Heart left ventricle (tissue), 16 donors: ENCODE results near the gene HSDL1. TPM values are rescaled to one million over a fixed set of nuclear protein-coding genes. Genes with fewer than 3 reads are reported as not detected.

Source experiments
- ATAC-seq, 4 donors: fragments of 200-7000 bp; cut with Tn5 transposase; one replicate each; pipeline ENCODE4 v1.9.1; 2020 to 2022; ENCODE audit warnings: moderate library complexity in 4 of 4, mild to moderate bottlenecking in 3 of 4, moderate number of reproducible peaks in 1 of 4
- DNase-seq, 5 donors: peaks; one replicate each; pipeline ENCODE4 v3.0.0-alpha.2; 2020
- H3K27ac ChIP-seq, 12 donors: fragments of 200-600 bp; sonication (generic) in 4 of 12; one replicate each; pipeline versions ENCODE4 v1.5.0 to v1.8.0; 2016 to 2022; ENCODE audit warnings: mild to moderate bottlenecking in 2 of 12
- H3K27me3 ChIP-seq, 9 donors: fragments of 200-600 bp; sonication (generic) in 2 of 9; one replicate each; pipeline versions ENCODE4 v1.5.1 to v1.8.0; 2016 to 2022; ENCODE audit warnings: mild to moderate bottlenecking in 3 of 9
- H3K36me3 ChIP-seq, 9 donors: fragments of 200-600 bp; sonication (generic) in 2 of 9; one replicate each; pipeline versions ENCODE4 v1.5.0 to v1.8.0; 2018 to 2022; ENCODE audit warnings: mild to moderate bottlenecking in 2 of 9
- H3K4me1 ChIP-seq, 12 donors: fragments of 200-600 bp; sonication (generic) in 4 of 12; one replicate each; pipeline versions ENCODE4 v1.5.0 to v1.8.0; 2016 to 2022; ENCODE audit warnings: mild to moderate bottlenecking in 3 of 12
- H3K4me3 ChIP-seq, 12 donors: fragments of 200-600 bp; sonication (generic) in 4 of 12; one replicate each; pipeline versions ENCODE4 v1.5.0 to v1.8.0; 2017 to 2022; ENCODE audit warnings: mild to moderate bottlenecking in 9 of 12, moderate library complexity in 4 of 12
- H3K9me3 ChIP-seq, 12 donors: fragments of 200-600 bp; sonication (generic) in 4 of 12; one replicate each; pipeline versions ENCODE4 v1.5.0 to v1.8.0; 2016 to 2022; ENCODE audit warnings: mild to moderate bottlenecking in 1 of 12
- CTCF ChIP-seq, 12 donors: fragments of 200-600 bp; sonication (generic) in 4 of 12; IDR thresholded peaks; one replicate each; pipeline versions ENCODE4 v1.5.0 to v1.8.0; 2018 to 2022; ENCODE audit warnings: antibody characterized with exemption in 12 of 12, mild to moderate bottlenecking in 5 of 12
- POLR2A ChIP-seq, 2 donors: fragments of 450-650 bp; IDR thresholded peaks; one replicate each; pipeline ENCODE4 v1.6.1; 2017; ENCODE audit warnings: antibody characterized with exemption in 2 of 2, mild to moderate bottlenecking in 2 of 2, moderate library complexity in 2 of 2
- WGBS, 4 donors: extraction: QIAGEN DNeasy Blood & Tissue Kit in 2 of 4; methylation state at CpG; one replicate each; pipeline versions ENCODE4 v1.1.5 to v1.1.7; 2013 to 2018; 5-methylcytosine and 5-hydroxymethylcytosine counted together
- intact Hi-C, 10 donors: fragments of 100-400 bp; cut with DNase I; formaldehyde crosslinking; loops; one replicate each; pipeline versions ENCODE4 v1.11.1 to v1.14.2; 2022
- polyA plus RNA-seq, 2 donors: library from polyadenylated mRNA; stranded (reverse); fragments of 200-250 nt; gene quantifications; one replicate each; pipeline ENCODE4 v1.2.3, GENCODE V29; 2013
- total RNA-seq, 9 donors: library from RNA; depleted of rRNA in 2 of 9; stranded (reverse); fragments of >200 nt in 2 of 9; fragmentation: NEBNext Ultra II Directional in 3 of 9; extraction: Animal tissue kit (Norgen Biotek cat#: 25700) in 3 of 9; gene quantifications; one replicate each; pipeline versions ENCODE4 v1.1.0 to v1.2.4, GENCODE V29; 2016 to 2023
- donor health status: ischemic (EF 13 %, LVEDD 7.1; RV severe dilation, severe dysfunction).
- donor health status: healthy with polysubstance abuse.
- donor health status: DM: no; HTN: yes; CAD: no.
- donor health status: DM: no; HTN: no; CAD: no.
- donor health status: ischemic (EF 25% LVEDD 6.9; RV normal size, moderate dysfunction).
- donor health status: ischemic (EF 25% LVEDD 5.7; RV mildly dilated, moderate dysfunction).
- donor health status: healthy.
- donor health status: DM: yes; HTN: yes; CAD: no.
- donor health status: ischemic (EF 35%, LVEDD 5.7; RV mildly dilated, moderate dysfunction).
- donor health status: nonischemic (EF 11% LVEDD 7.7; RV severe dilation, severe dysfunction).
- donor health status: DM: yes; HTN: yes; CAD: no.
- donor health status: PGD.
- donor health status: ischemic (EF 29% LVEDD 5.4; RV normal size, mild dysfunction).
- donor health status: nonischemic (EF 23%, LVEDD 6.1; RV moderate dilation, normal function).

HSDL1 gene
- total and polyA plus RNA-seq, 11 donors: 12.8 to 46.8 (median 23.1) TPM

GRCh38 chr16:84111525-84111924 lies 33.5 kb downstream of the HSDL1 start:
- H3K36me3 ChIP-seq: peaks cover 0 to 24% (median 11%) of the 10 kb centered on the region in 9 donors
- TF ChIP-seq POLR2A (IDR thresholded peaks at IDR 0.05): no peak
- TF ChIP-seq CTCF (IDR thresholded peaks at IDR 0.05): no peak
- H3K4me1 ChIP-seq: peaks cover 0 to 48% (median 27%) of the 10 kb centered on the region in 12 donors
- no peak for DNase-seq
- peak overlapping the region in 4 of 12 donors; percentile 7 to 75 (median 48) for H3K27ac ChIP-seq
- 63 to 68% (median 67%) methylated on average over 3 of the region's 3 CpGs for WGBS, 4 donors
- H3K9me3 ChIP-seq: no peaks in the 10 kb centered on the region
- no peak for ATAC-seq
- H3K27me3 ChIP-seq: no peaks in the 10 kb centered on the region
- H3K4me3 ChIP-seq: no peak overlapping the region
- intact Hi-C loops: no loop called here

GRCh38 chr16:84110527-84110926 lies 34.5 kb downstream of the HSDL1 start:
- Histone ChIP-seq H3K36me3 (peaks cover 0 to 27% (median 11%) of the 10 kb centered on the region in 9 donors), H3K9me3 (no peaks in the 10 kb centered on the region), H3K4me1 (peaks cover 0 to 47% (median 28%) of the 10 kb centered on the region in 12 donors), H3K4me3 (no peak overlapping the region), H3K27me3 (no peaks in the 10 kb centered on the region), H3K27ac (peak overlapping the region in 10 of 12 donors; percentile 15 to 87 (median 68))
- intact Hi-C loops: no loop called here
- TF ChIP-seq POLR2A (IDR thresholded peaks at IDR 0.05) (no peak), CTCF (IDR thresholded peaks at IDR 0.05) (no peak)
- 76 to 89% (median 86%) methylated on average over 3 of the region's 3 CpGs for WGBS, 4 donors
- ATAC-seq (no peak), DNase-seq (no peak)

GRCh38 chr16:84109598-84110335 lies 35.2 kb downstream of the HSDL1 start:
- no peaks in the 10 kb centered on the region for H3K9me3 ChIP-seq
- no peaks in the 10 kb centered on the region for H3K27me3 ChIP-seq
- peaks cover 0 to 32% (median 11%) of the 10 kb centered on the region in 9 donors for H3K36me3 ChIP-seq
- TF ChIP-seq POLR2A (IDR thresholded peaks at IDR 0.05): no peak
- TF ChIP-seq CTCF (IDR thresholded peaks at IDR 0.05): no peak
- intact Hi-C loops: no loop called here
- no peak overlapping the region for H3K4me3 ChIP-seq
- peaks cover 0 to 45% (median 22%) of the 10 kb centered on the region in 12 donors for H3K4me1 ChIP-seq
- WGBS, 4 donors: 48 to 54% (median 50%) methylated on average over 6 of the region's 6 CpGs
- ATAC-seq (peak; percentile 65 to 92 (median 90)), DNase-seq (no peak)
- peak overlapping the region; percentile 15 to 87 (median 62) for H3K27ac ChIP-seq

DNA sequence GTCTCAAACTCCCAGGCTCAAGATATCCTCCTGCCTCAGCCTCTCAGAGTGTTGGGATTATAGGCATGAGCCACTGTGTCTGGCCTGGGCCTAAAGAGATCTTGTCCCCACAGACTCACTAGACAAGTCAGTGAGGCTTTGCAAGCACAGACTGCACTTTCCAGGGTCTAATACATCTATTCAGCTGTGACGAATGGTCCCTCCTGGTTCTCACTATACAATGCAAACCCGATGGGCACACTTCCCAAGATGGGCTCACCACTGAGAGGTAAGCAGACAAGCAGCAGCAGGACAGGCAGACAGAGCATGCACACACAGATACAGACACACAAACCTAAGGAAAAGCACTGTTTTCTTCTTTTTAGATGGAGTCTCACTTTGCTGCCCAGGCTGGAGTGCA lies 37.1 kb downstream of the HSDL1 start:
- 74 to 87% (median 80%) methylated on average over 2 of the region's 2 CpGs for WGBS, 4 donors
- Histone ChIP-seq H3K4me1 (peaks cover 0 to 57% (median 23%) of the 10 kb centered on the region in 12 donors), H3K36me3 (peaks cover 0 to 32% (median 11%) of the 10 kb centered on the region in 9 donors), H3K4me3 (no peak overlapping the region), H3K9me3 (no peaks in the 10 kb centered on the region), H3K27ac (peak overlapping the region in 3 of 12 donors; percentile 63 to 75 (median 72)), H3K27me3 (no peaks in the 10 kb centered on the region)
- TF ChIP-seq CTCF (IDR thresholded peaks at IDR 0.05) (no peak), POLR2A (IDR thresholded peaks at IDR 0.05) (no peak)
- DNase-seq (no peak), ATAC-seq (no peak)
- intact Hi-C loops: no loop called here
